NCI-H2107 treated with DMSO at 0.1 percent for 48 hours (cell line): Measurements from ENCODE around the gene ZFP62.
"Not testable (repeated sequence)": the region's sequence is repeated elsewhere in the genome, so short reads cannot be mapped to it uniquely, and the experiment has no call there.

Experiments
- DNase-seq: peaks from one replicate; lab custom pipeline; 2025; ENCODE audit not compliant: unreplicated experiment; lab: John Stamatoyannopoulos, UW

ZFP62 gene

GRCh38 chr5:180831139-180832093 is 29.7 kb downstream of the ZFP62 start:
- DNase-seq: no peak

GRCh38 chr5:180830253-180831138 is 30.6 kb downstream of the ZFP62 start:
- DNase-seq: no peak

DNA sequence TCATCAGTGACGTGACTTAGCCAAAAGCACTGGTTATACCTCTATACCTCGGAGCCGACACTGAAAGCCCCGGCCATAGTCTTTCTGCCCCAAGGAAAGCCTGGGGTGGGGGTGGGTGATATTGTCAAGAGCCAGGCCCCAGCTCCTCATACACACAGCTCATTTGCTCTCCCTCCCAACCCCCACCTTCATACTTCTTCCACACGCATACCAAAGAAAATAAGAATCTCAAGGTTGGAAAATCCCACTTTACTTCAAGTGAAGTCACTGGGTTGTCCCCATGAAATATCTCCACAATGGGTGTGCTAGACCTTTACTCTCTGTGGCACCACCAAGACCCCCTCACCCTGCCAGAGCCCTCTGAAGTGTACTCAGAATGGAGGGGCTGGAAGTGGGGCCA is 31.4 kb downstream of the ZFP62 start:
- no peak for DNase-seq

DNA sequence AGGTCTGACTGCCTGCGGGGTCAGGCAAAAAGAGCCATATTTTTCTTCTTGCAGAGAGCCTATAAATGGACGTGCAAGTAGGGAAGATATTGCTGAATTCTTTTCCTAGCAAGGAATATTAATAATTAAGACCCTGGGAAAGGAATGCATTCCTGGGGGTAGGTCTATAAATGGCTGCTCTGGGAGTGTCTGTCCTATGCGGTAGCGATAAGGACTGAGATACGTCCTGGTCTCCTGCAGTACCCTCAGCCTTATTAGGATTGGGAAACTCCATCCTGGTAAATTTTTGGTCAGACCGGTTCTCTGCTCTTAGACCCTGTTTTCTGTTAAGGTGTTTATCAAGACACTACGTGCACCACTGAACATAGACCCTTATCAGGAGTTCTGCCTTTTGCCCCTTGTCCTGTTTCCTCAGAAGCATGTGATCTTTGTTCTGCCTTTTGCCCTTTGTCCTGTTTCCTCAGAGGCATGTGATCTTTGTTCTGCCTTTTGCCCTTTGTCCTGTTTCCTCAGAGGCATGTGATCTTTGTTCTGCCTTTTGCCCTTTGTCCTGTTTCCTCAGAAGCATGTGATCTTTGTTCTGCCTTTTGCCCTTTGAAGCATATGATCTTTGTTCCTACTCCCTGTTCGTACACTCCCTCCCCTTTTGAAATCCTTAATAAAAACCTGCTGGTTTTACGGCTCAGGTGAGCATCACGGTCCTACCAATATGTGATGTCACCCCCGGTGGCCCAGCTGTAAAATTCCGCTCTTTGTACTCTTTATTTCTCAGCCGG is 32.1 kb downstream of the ZFP62 start:
- not testable (repeated sequence) for DNase-seq

- DNase-seq: not testable (repeated sequence)
Observed at GRCh38 chr5:180827374-180827773, 33.7 kb downstream of the ZFP62 start.

GRCh38 chr5:180825768-180826525 is 35.1 kb downstream of the ZFP62 start:
- DNase-seq: no peak

- no peak for DNase-seq
Observed at GRCh38 chr5:180824630-180825476, 36.2 kb downstream of the ZFP62 start.

- DNase-seq: no peak
Observed at GRCh38 chr5:180823940-180824629, 37.0 kb downstream of the ZFP62 start.

GRCh38 chr5:180823346-180823745 is 37.7 kb downstream of the ZFP62 start:
- DNase-seq: no peak

DNA sequence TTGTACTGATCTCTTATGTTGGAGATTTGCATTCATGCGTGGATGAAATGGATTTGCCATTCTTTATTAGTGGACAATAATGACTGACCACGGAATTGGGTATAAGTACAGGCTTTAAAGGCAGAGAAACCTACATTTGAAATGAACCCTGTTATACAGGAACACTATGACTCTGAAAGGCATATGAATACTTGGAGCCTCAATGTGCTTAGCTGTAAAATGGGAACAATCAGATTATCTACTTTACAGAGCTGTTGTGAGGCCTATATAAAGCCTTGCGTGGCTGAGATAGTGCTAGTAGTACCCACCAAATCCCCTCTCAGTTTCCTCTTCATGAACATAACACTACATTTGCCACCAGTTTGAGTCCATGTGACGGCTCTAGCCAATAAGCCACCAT is 39.5 kb downstream of the ZFP62 start:
- DNase-seq: no peak

DNA sequence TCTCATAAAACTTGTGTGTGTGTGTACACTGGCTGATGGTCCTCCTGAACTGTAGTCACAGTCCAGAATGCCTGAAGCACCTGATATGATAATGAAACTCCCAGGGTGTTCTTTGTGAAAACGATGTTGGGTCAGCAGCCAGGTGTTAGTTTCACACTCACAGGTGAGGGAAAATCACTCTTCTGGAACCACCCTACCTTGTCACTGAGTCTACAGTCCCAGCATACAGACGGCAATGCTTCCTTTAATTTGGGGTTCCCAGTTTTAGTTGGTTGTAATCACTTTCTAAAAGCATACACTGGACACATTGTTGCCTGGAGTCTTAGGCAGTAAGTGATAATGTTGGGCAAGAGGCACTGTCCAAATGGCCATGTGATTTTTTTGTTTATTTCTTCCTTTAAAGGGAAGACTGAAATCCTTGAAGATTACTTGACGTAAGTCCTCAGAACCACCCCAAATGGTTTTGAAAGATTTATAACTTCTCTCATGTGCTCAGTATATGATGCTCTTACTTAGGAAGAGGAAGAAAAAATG is 40.2 kb downstream of the ZFP62 start:
- peak; percentile 23 for DNase-seq

GRCh38 chr5:180818677-180819341 is 42.3 kb downstream of the ZFP62 start:
- DNase-seq: no peak

- DNase-seq: no peak
Observed at GRCh38 chr5:180817893-180818674, 43.0 kb downstream of the ZFP62 start.

DNA sequence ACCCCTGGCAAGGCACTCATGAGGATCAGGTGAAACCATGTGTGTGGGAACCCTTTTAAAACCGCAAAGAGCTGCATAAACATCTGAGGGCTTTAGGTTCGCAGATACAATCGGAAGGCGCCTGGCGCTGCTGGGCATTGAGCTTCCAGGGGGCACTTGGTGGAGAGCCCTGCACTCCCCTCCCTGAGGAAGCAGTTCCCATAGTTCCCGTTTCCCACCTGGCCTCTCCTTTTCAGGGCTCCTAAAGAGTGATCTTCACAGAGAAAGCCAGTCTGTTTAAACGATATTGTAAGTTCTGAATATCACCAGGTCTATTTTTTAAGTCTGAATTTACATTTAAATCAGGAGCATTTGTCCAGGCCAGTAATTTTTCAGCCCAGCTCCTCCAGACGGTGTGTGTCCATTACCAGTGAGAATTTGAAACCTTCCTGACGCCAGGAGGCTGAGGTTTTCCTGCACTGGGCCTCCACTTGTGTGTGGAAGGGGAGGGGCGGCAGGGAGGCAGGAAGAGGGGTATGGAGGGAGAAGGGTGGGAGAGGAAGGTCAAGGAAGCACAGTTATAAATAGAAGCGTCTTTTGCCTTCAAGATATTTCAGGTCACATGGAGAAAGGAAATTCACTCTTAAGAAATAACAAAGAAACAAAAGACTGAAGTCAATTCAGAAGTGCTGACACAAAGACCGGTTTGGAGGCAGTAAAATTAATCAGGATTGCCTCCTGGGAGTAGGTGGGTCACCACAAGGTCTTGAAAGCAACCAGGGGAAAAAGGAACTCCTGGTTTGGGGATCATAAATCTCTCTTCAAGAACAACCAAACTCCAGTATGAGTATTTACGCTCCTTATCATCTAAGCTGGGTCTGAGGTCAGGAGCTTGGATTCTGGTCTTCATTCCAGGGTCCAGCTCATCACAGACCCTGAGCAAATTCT is 44.2 kb downstream of the ZFP62 start:
- DNase-seq: peak; percentile 75

- no peak for DNase-seq
Observed at GRCh38 chr5:180815293-180815917, 45.7 kb downstream of the ZFP62 start.

DNA sequence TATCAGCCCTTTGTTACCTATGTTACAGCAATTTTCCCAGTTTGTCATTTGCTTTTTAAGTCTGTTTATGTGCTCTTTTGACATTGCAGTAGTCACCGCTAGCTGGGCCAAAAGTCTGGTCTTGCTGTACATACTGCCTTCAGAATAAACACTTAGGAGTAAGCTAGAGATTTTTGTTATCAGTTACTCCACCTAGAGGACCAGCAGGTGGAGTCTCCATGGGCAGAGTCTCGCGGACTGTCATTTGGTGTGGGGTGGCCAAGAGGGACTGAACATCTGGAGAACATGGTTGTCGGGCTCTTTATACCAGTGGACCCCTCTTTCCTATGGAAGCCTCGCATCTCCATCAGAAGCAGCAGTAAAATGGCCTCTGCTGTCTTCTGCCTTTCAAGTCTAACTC is 47.7 kb downstream of the ZFP62 start:
- no peak for DNase-seq
